IMR-90 (cell line): ENCODE results near the gene NRP1. TPM values are rescaled to one million over a fixed set of nuclear protein-coding genes. Genes with fewer than 3 reads are reported as not detected.

Experiments used
- ATAC-seq: fragments of 200-7000 bp; cut with Tn5 transposase; 2 replicates; pipeline ENCODE4 v1.9.1; 2020; ENCODE audit warnings: low read depth, mild to moderate bottlenecking, moderate library complexity
- BruUV-seq: library from RNA; stranded (reverse); fragments of 400-500 nt; replicated peaks from 2 replicates; lab custom pipeline; 2021; lab: Mats Ljungman, UMichigan
- CTCF ChIA-PET: fragments of 300-600 bp; formaldehyde crosslinking; extraction: SDS; loops from one replicate; lab custom pipeline; 2021; ENCODE audit warnings: antibody characterized with exemption; lab: Yijun Ruan, JAX
- POLR2A ChIA-PET: fragments of 300-600 bp; sonication (Branson Sonifier 250); formaldehyde crosslinking; loops from one replicate; lab custom pipeline; 2022; ENCODE audit warnings: antibody characterized with exemption; ENCODE audit not compliant: unreplicated experiment; lab: Charles Lee
- DNase-seq: peaks from one replicate; pipeline ENCODE4 v3.0.0; 2013
- H2AFZ ChIP-seq: replicated peaks from 2 replicates; pipeline ENCODE3; 2013; ENCODE audit warnings: low read length, mild to moderate bottlenecking; ENCODE audit not compliant: poor library complexity
- H2AK5ac ChIP-seq: 2 replicates; pipeline ENCODE4 v1.6.1; 2013; ENCODE audit warnings: low read depth, low read length, inconsistent platforms
- H2AK9ac ChIP-seq: replicated peaks from 2 replicates; pipeline ENCODE3; 2013; ENCODE audit warnings: mild to moderate bottlenecking, low read depth, low read length, moderate library complexity; ENCODE audit not compliant: poor library complexity
- H2BK120ac ChIP-seq: 2 replicates; pipeline ENCODE4 v1.6.1; 2013; ENCODE audit warnings: low read depth, low read length, inconsistent platforms
- H2BK15ac ChIP-seq: 3 replicates; pipeline ENCODE4 v1.6.1; 2013; ENCODE audit warnings: low read depth, low read length, inconsistent platforms
- H2BK20ac ChIP-seq: 2 replicates; pipeline ENCODE4 v1.6.1; 2013; ENCODE audit warnings: low read depth, mild to moderate bottlenecking, inconsistent platforms, low read length, moderate library complexity
- H2BK5ac ChIP-seq: 2 replicates; pipeline ENCODE4 v1.6.1; 2013; ENCODE audit warnings: mild to moderate bottlenecking, low read depth, low read length, inconsistent platforms; ENCODE audit not compliant: poor library complexity, severe bottlenecking
- H3K14ac ChIP-seq: replicated peaks from 2 replicates; pipeline ENCODE4 v1.6.1; 2013; ENCODE audit warnings: low read depth, low read length, inconsistent platforms
- H3K18ac ChIP-seq: 2 replicates; pipeline ENCODE4 v1.6.1; 2013; ENCODE audit warnings: low read depth, low read length, control low read depth
- H3K23ac ChIP-seq: 2 replicates; pipeline ENCODE4 v1.6.1; 2013; ENCODE audit warnings: low read depth, low read length, inconsistent platforms
- H3K27ac ChIP-seq: 2 replicates; pipeline ENCODE4 v1.5.1; 2013; ENCODE audit warnings: mild to moderate bottlenecking, control low read depth, low read length; ENCODE audit not compliant: insufficient read depth
- H3K27me3 ChIP-seq: 2 replicates; pipeline ENCODE4 v1.6.1; 2013; ENCODE audit warnings: low read length; ENCODE audit not compliant: control insufficient read depth, insufficient read depth
- H3K36me3 ChIP-seq: 2 replicates; pipeline ENCODE4 v1.6.1; 2013; ENCODE audit warnings: low read length, mixed read lengths; ENCODE audit not compliant: control insufficient read depth, insufficient read depth
- H3K4ac ChIP-seq: 2 replicates; pipeline ENCODE4 v1.6.1; 2013; ENCODE audit warnings: low read depth, low read length, inconsistent platforms
- H3K4me1 ChIP-seq: 2 replicates; pipeline ENCODE4 v1.6.1; 2013; ENCODE audit warnings: low read length, mixed read lengths; ENCODE audit not compliant: control insufficient read depth, insufficient read depth
- H3K4me2 ChIP-seq: 2 replicates; pipeline ENCODE4 v1.6.1; 2013; ENCODE audit warnings: low read depth, mild to moderate bottlenecking, control low read depth, low read length, moderate library complexity
- H3K4me3 ChIP-seq: 2 replicates; pipeline ENCODE4 v1.5.1; 2013; ENCODE audit warnings: low read depth, mild to moderate bottlenecking, control low read depth, low read length, moderate library complexity; ENCODE audit not compliant: insufficient read depth
- H3K56ac ChIP-seq: 2 replicates; pipeline ENCODE4 v1.6.1; 2013; ENCODE audit warnings: low read length, inconsistent platforms; ENCODE audit not compliant: insufficient read depth; ENCODE audit errors: extremely low read depth
- H3K79me1 ChIP-seq, 2 experiments: 2 replicates each; pipeline ENCODE4 v1.6.1; 2013; ENCODE audit warnings: low read length in 2 of 2, inconsistent platforms in 1 of 2, low read depth in 1 of 2
- H3K9ac ChIP-seq: 2 replicates; pipeline ENCODE4 v1.6.1; 2013; ENCODE audit warnings: low read depth, low read length, control low read depth
- H3K9me1 ChIP-seq: 2 replicates; pipeline ENCODE4 v1.6.1; 2013; ENCODE audit warnings: low read length, inconsistent platforms; ENCODE audit not compliant: insufficient read depth
- H3K9me3 ChIP-seq: 2 replicates; pipeline ENCODE4 v1.6.1; 2013; ENCODE audit warnings: low read length; ENCODE audit not compliant: control insufficient read depth, insufficient read depth
- H4K20me1 ChIP-seq: 2 replicates; pipeline ENCODE4 v1.6.1; 2013; ENCODE audit warnings: low read length, inconsistent platforms; ENCODE audit not compliant: insufficient read depth
- H4K5ac ChIP-seq: 2 replicates; pipeline ENCODE4 v1.6.1; 2013; ENCODE audit warnings: mild to moderate bottlenecking, low read depth, low read length, control low read depth
- H4K8ac ChIP-seq, 2 experiments: 2 replicates each; pipeline ENCODE4 v1.6.1; 2013; ENCODE audit warnings: low read depth in 2 of 2, low read length in 2 of 2, control low read depth in 1 of 2, inconsistent platforms in 1 of 2
- H4K91ac ChIP-seq: 2 replicates; pipeline ENCODE4 v1.6.1; 2013; ENCODE audit warnings: low read depth, low read length, inconsistent platforms; ENCODE audit not compliant: insufficient read depth
- FOS ChIP-seq: fragments of 150-350 bp; IDR thresholded peaks from 2 replicates; pipeline ENCODE4 v1.6.1; 2016; ENCODE audit warnings: low read depth, low read length
- MAZ ChIP-seq: IDR thresholded peaks from 2 replicates; pipeline ENCODE4 v1.6.1; 2012; ENCODE audit warnings: low read depth, mild to moderate bottlenecking, low read length, improper control_type of control experiment, moderate library complexity, borderline replicate concordance
- MXI1 ChIP-seq: IDR thresholded peaks from 2 replicates; pipeline ENCODE4 v1.6.1; 2012; ENCODE audit warnings: low read depth, mild to moderate bottlenecking, low read length, moderate library complexity, borderline replicate concordance
- RAD21 ChIP-seq: IDR thresholded peaks from 2 replicates; pipeline ENCODE4 v1.6.1; 2012; ENCODE audit warnings: low read length, improper control_type of control experiment
- RFX5 ChIP-seq: IDR thresholded peaks from 2 replicates; pipeline ENCODE4 v1.8.0; 2012; ENCODE audit warnings: low read depth, mild to moderate bottlenecking, low read length, moderate library complexity
- WGBS, 2 experiments: methylation state at CpG; one replicate each; pipeline versions ENCODE4 v1.1.5 to v1.1.7; 2013; ENCODE audit warnings: missing lambda C conversion rate in 2 of 2; ENCODE audit not compliant: insufficient read length in 1 of 2; ENCODE audit errors: extremely low coverage in 2 of 2; 5-methylcytosine and 5-hydroxymethylcytosine counted together
- dilution Hi-C: fragments of 300-500 bp; cut with HindIII; formaldehyde crosslinking; loops from one replicate; pipeline ENCODE4 v1.14.3; 2018; ENCODE audit warnings: low sequenced_read_pairs; ENCODE audit not compliant: unreplicated experiment
- in situ Hi-C: fragments of 300-500 bp; cut with MboI; formaldehyde crosslinking; loops from 3 replicates; pipeline ENCODE4 v1.14.3; 2019; ENCODE audit warnings: low sequenced_read_pairs, inconsistent platforms, mixed read lengths
- intact Hi-C: fragments of 100-400 bp; cut with micrococcal nuclease; formaldehyde crosslinking; loops from 2 replicates; pipeline ENCODE4 v1.10.0; 2022
- polyA plus RNA-seq, 3 experiments: library from polyadenylated mRNA; depleted of rRNA; stranded (reverse); fragments of >200 nt; gene quantifications; 2 replicates each; pipeline ENCODE4 v1.2.3, GENCODE V29; 2012; ENCODE audit warnings: low replicate concordance in 1 of 3
- total RNA-seq: library from RNA; depleted of rRNA; stranded (reverse); fragments of >200 nt; gene quantifications from 2 replicates; pipeline ENCODE4 v1.2.3, GENCODE V29; 2012
- TF ChIP-seq, protein P1 (sequence below): fragments of 150-350 bp; IDR thresholded peaks from 2 replicates; pipeline ENCODE4 v1.6.1; 2017; ENCODE audit warnings: mild to moderate bottlenecking, antibody characterized with exemption, low read length, low read depth

The NRP1 gene
- total and polyA plus RNA-seq, 2 of the 4 experiments (the other 2 are of a cell fraction): 108 to 227 TPM

- peaks cover 27% of the 10 kb centered on the region for H3K36me3 ChIP-seq
- H2BK20ac ChIP-seq: no peak overlapping the region
- no CpG with 5 or more reads among the region's 3 CpGs for WGBS, 2 experiments
- intact Hi-C loops: no loop called here
- no peak overlapping the region for H3K14ac ChIP-seq
- no peak overlapping the region for H3K9ac ChIP-seq
- no peak overlapping the region for H4K8ac ChIP-seq
- H2BK15ac ChIP-seq: no peak overlapping the region
- no peak overlapping the region for H2AFZ ChIP-seq
- H2AK5ac ChIP-seq: no peak overlapping the region
- no peak overlapping the region for H2AK9ac ChIP-seq
- POLR2A ChIA-PET: no interaction called here
- no peak overlapping the region for H3K4ac ChIP-seq
- H3K27me3 ChIP-seq: no peaks in the 10 kb centered on the region
- H4K5ac ChIP-seq: no peak overlapping the region
- peaks cover 14% of the 10 kb centered on the region; the same call in 1 of the 2 replicates for H3K9me1 ChIP-seq
- no peaks in the 10 kb centered on the region for H4K20me1 ChIP-seq
- no peak overlapping the region for H2BK120ac ChIP-seq
- TF ChIP-seq RAD21: no peak
- TF ChIP-seq, protein P1, sequence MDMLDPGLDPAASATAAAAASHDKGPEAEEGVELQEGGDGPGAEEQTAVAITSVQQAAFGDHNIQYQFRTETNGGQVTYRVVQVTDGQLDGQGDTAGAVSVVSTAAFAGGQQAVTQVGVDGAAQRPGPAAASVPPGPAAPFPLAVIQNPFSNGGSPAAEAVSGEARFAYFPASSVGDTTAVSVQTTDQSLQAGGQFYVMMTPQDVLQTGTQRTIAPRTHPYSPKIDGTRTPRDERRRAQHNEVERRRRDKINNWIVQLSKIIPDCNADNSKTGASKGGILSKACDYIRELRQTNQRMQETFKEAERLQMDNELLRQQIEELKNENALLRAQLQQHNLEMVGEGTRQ: no peak
- TF ChIP-seq FOS: no peak
- no peak for TF ChIP-seq RFX5
- TF ChIP-seq MXI1: no peak
- no peak for TF ChIP-seq MAZ
- CTCF ChIA-PET: interaction anchor here (0.5 kb wide), 1 partner anchor 15 kb away, joined by 7 read pairs; no protein-coding TSS in a partner anchor
- no peak overlapping the region for H3K56ac ChIP-seq
- no peak overlapping the region for H3K23ac ChIP-seq
- ATAC-seq: no peak
- H2BK5ac ChIP-seq: no peak overlapping the region
- in situ Hi-C loops: no loop called here
- H4K91ac ChIP-seq: no peak overlapping the region
- no peak overlapping the region for H3K4me3 ChIP-seq
- H3K9me3 ChIP-seq: no peaks in the 10 kb centered on the region
- BruUV-seq: no TSS peak
- H3K27ac ChIP-seq: no peak overlapping the region
- no peak overlapping the region for H3K4me2 ChIP-seq
- H3K18ac ChIP-seq: no peak overlapping the region
- H3K79me1 ChIP-seq: peaks cover 11 to 15% of the 10 kb centered on the region in 2 experiments; a peak in 2 of 4 replicates
- no peak for DNase-seq
- H3K4me1 ChIP-seq: peaks cover 10% of the 10 kb centered on the region
- dilution Hi-C loops: no loop called here
Measured at GRCh38 chr10:33180921-33181320, 153.5 kb downstream of the NRP1 start.
